GM21447 (cell line): Measurements from ENCODE around the gene KCNJ1.

Source experiments
- ATAC-seq: cut with Tn5 transposase; IDR thresholded peaks from one replicate; pipeline ENCODE4 v1.9.1; 2021; ENCODE audit not compliant: unreplicated experiment

KCNJ1 gene

GRCh38 chr11:128867277-128867676 lies at the start of gene KCNJ1:
TSS of gene KCNJ1 (minus strand) at chr11:128867296. CDS start at chr11:128840243, 27,053 bp downstream.
- no peak for ATAC-seq

- no peak for ATAC-seq
These were observed 49.6 kb upstream of the KCNJ1 start for GRCh38 chr11:128916681-128917080.

- ATAC-seq = no peak
These were observed 49.0 kb upstream of the KCNJ1 start for GRCh38 chr11:128916037-128916572.

GRCh38 chr11:128915149-128915521 lies 48.0 kb upstream of the KCNJ1 start:
- no peak for ATAC-seq

GRCh38 chr11:128914216-128915148 lies 47.4 kb upstream of the KCNJ1 start:
- no peak for ATAC-seq

GRCh38 chr11:128913806-128914205 lies 46.7 kb upstream of the KCNJ1 start:
- ATAC-seq = no peak

- ATAC-seq = no peak
These were observed 44.6 kb upstream of the KCNJ1 start for GRCh38 chr11:128911701-128912100.

GRCh38 chr11:128911239-128911638 lies 44.1 kb upstream of the KCNJ1 start:
- no peak for ATAC-seq

GRCh38 chr11:128910576-128910975 lies 43.5 kb upstream of the KCNJ1 start:
- no peak for ATAC-seq

GRCh38 chr11:128909438-128910125 lies 42.5 kb upstream of the KCNJ1 start:
- ATAC-seq = no peak

- ATAC-seq = no peak
These were observed 41.5 kb upstream of the KCNJ1 start for GRCh38 chr11:128908391-128909246.

GRCh38 chr11:128907585-128907984 lies 40.5 kb upstream of the KCNJ1 start:
- ATAC-seq = no peak

GRCh38 chr11:128906185-128907050 lies 39.3 kb upstream of the KCNJ1 start:
- ATAC-seq = no peak

- ATAC-seq = peak; percentile 49
These were observed 38.5 kb upstream of the KCNJ1 start for GRCh38 chr11:128905345-128906184.

GRCh38 chr11:128904656-128905344 lies 37.7 kb upstream of the KCNJ1 start:
- ATAC-seq = peak; percentile 50

GRCh38 chr11:128904303-128904655 lies 37.2 kb upstream of the KCNJ1 start:
- no peak for ATAC-seq

- no peak for ATAC-seq
These were observed 36.4 kb upstream of the KCNJ1 start for GRCh38 chr11:128903248-128904061.
